SK-N-SH treated with all-trans-retinoic acid at 6 μM for 48 hours (cell line): ENCODE measurements around the gene ARHGEF10L.

Experiments used
- ATAC-seq: fragments of 200-7000 bp; cut with Tn5 transposase; 3 replicates; pipeline ENCODE4 v1.9.1; 2020; ENCODE audit warnings: mild to moderate bottlenecking, moderate library complexity
- ARNTL ChIP-seq: fragments of 450-650 bp; formaldehyde crosslinking; IDR thresholded peaks from 2 replicates; pipeline ENCODE4 v1.5.0; 2020; ENCODE audit warnings: low read depth, mild to moderate bottlenecking, moderate library complexity, borderline replicate concordance
- BACH2 ChIP-seq: fragments of 250-450 bp; sonication (Bioruptor Pico); IDR thresholded peaks from 2 replicates; pipeline ENCODE4 v1.9.0; 2021; ENCODE audit warnings: mild to moderate bottlenecking, borderline replicate concordance
- CSDC2 ChIP-seq: fragments of 250-450 bp; sonication (Bioruptor Pico); IDR thresholded peaks from 2 replicates; pipeline ENCODE4 v1.5.0; 2020; ENCODE audit warnings: mild to moderate bottlenecking, moderate library complexity
- ESRRG ChIP-seq: fragments of 250-450 bp; sonication (Bioruptor Pico); IDR thresholded peaks from 2 replicates; pipeline ENCODE4 v1.6.1; 2021; ENCODE audit warnings: mild to moderate bottlenecking
- GLIS3 ChIP-seq: fragments of 250-450 bp; sonication (Bioruptor Pico); IDR thresholded peaks from 2 replicates; pipeline ENCODE4 v1.5.0; 2020; ENCODE audit warnings: mild to moderate bottlenecking, moderate library complexity
- OSR1 ChIP-seq: fragments of 250-450 bp; sonication (Bioruptor Pico); IDR thresholded peaks from 2 replicates; pipeline ENCODE4 v1.8.0; 2022; ENCODE audit warnings: moderate library complexity, mild to moderate bottlenecking, inconsistent platforms
- PPARA ChIP-seq: fragments of 250-450 bp; sonication (Bioruptor Pico); IDR thresholded peaks from 2 replicates; pipeline ENCODE4 v1.5.0; 2020; ENCODE audit warnings: mild to moderate bottlenecking, borderline replicate concordance
- SNAI2 ChIP-seq: fragments of 250-450 bp; sonication (Bioruptor Pico); IDR thresholded peaks from 2 replicates; pipeline ENCODE4 v1.5.0; 2020; ENCODE audit warnings: mild to moderate bottlenecking, moderate library complexity
- TCF4 ChIP-seq: fragments of 250-450 bp; sonication (Bioruptor Pico); IDR thresholded peaks from 2 replicates; pipeline ENCODE4 v1.8.0; 2021; ENCODE audit warnings: mild to moderate bottlenecking, moderate library complexity, borderline replicate concordance
- TOX ChIP-seq: fragments of 250-450 bp; sonication (Bioruptor Pico); IDR thresholded peaks from 2 replicates; pipeline ENCODE4 v1.8.0; 2021; ENCODE audit warnings: mild to moderate bottlenecking, moderate library complexity, borderline replicate concordance
- ZC3H10 ChIP-seq: fragments of 250-450 bp; sonication (Bioruptor Pico); IDR thresholded peaks from 2 replicates; pipeline ENCODE4 v1.5.1; 2021; ENCODE audit warnings: mild to moderate bottlenecking, moderate library complexity
- ZFP3 ChIP-seq: fragments of 250-450 bp; sonication (Bioruptor Pico); IDR thresholded peaks from 2 replicates; pipeline ENCODE4 v1.5.0; 2020; ENCODE audit warnings: mild to moderate bottlenecking, moderate library complexity
- ZNF565 ChIP-seq: fragments of 450-650 bp; formaldehyde crosslinking; conservative IDR thresholded peaks from 2 replicates; pipeline ENCODE4 v1.5.0; 2020; ENCODE audit warnings: low read depth, mild to moderate bottlenecking, moderate library complexity
- TF ChIP-seq, protein P1 (sequence below): fragments of 250-450 bp; sonication (Bioruptor Pico); IDR thresholded peaks from 2 replicates; pipeline ENCODE4 v1.8.0; 2021; ENCODE audit warnings: low read depth, mild to moderate bottlenecking, moderate library complexity, borderline replicate concordance
- TF ChIP-seq, protein P2 (sequence below): fragments of 250-450 bp; sonication (Bioruptor Pico); IDR thresholded peaks from 2 replicates; pipeline ENCODE4 v1.5.0; 2020; ENCODE audit warnings: mild to moderate bottlenecking, moderate library complexity
- TF ChIP-seq, protein P3 (sequence below): fragments of 250-450 bp; sonication (Bioruptor Pico); IDR thresholded peaks from 2 replicates; pipeline ENCODE4 v1.8.0; 2020; ENCODE audit warnings: mild to moderate bottlenecking, moderate library complexity, borderline replicate concordance
- TF ChIP-seq, protein P4 (sequence below): fragments of 250-450 bp; sonication (Bioruptor Pico); IDR thresholded peaks from 2 replicates; pipeline ENCODE4 v1.5.1; 2021; ENCODE audit warnings: mild to moderate bottlenecking, moderate library complexity

The ARHGEF10L gene

DNA sequence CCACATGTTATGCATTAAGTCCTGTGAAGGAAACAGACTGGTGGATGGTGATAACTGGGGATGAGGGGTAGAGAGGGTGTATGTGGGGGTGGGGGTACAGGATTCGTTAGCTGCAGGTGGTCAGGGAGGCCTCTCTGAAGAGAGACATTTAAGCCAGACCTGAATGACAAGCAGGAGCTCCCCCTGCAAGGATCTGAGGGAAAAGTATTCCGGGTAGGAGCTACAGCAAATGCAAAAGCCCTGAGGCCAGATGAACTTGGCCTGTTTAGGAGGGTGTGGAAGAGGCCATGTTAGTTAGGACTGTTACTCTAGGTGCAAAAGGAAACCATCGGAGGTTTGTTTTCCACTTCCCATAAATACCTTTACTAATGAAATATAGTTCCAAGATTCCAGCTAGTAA, 9.9 kb downstream of the ARHGEF10L start:
- ATAC-seq, result no peak

DNA sequence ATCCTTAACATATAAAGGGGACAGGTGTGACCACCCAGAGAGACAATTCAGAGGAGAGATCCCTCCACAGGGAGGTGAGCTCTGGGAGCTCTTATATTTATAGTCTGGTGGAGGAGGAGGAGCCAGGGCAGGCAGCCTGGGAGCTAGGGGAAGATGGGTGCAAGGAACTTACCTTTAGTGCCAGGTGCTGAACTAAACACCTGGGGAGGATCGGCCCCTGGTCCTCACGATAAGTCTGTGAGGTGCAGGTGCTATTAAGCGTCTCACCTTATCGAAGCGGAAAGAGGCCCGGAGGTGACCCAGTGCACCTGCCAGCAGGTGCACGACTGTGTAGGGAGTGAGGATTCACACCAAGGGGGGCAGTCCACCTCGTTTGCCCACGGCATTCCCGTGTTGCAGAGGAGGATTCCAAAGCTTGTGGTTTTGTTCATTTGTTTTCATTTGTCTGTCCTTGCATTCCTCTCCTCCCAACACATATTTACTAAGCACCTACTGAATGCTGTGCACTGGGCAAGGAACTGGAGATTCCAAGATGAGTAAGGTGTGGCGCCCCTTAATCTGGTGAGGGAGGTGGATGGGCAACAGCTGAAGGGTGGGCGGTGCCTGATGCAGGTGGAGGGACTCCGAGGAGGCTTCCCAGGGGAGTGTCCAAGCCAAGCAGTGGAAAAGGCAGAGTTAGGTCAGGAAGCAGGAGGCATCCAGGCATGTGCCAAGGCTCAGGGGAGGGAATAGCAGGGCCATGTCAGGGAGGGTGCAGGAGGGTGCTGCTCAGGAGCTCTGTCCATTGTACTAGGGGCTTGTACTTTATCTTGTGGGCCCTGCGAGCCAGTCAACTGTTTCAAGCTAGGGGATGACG, 11.5 kb downstream of the ARHGEF10L start:
- ATAC-seq, result peak; percentile 32

More for the DNA sequence above, 9.9 kb downstream of the ARHGEF10L start:
- TF ChIP-seq, protein P1, sequence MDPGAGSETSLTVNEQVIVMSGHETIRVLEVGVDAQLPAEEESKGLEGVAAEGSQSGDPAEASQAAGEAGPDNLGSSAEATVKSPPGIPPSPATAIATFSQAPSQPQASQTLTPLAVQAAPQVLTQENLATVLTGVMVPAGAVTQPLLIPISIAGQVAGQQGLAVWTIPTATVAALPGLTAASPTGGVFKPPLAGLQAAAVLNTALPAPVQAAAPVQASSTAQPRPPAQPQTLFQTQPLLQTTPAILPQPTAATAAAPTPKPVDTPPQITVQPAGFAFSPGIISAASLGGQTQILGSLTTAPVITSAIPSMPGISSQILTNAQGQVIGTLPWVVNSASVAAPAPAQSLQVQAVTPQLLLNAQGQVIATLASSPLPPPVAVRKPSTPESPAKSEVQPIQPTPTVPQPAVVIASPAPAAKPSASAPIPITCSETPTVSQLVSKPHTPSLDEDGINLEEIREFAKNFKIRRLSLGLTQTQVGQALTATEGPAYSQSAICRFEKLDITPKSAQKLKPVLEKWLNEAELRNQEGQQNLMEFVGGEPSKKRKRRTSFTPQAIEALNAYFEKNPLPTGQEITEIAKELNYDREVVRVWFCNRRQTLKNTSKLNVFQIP, result no peak
- TF ChIP-seq TOX (no peak), CSDC2 (CRISPR knock-in tag) (no peak), BACH2 (CRISPR knock-in tag) (no peak), GLIS3 (CRISPR knock-in tag) (no peak), ZC3H10 (no peak), ZNF565 (CRISPR knock-in tag) (no peak), ZFP3 (CRISPR knock-in tag) (no peak), ESRRG (CRISPR knock-in tag) (no peak), ARNTL (CRISPR knock-in tag) (no peak), OSR1 (CRISPR knock-in tag) (no peak)
- TF ChIP-seq, protein P2, sequence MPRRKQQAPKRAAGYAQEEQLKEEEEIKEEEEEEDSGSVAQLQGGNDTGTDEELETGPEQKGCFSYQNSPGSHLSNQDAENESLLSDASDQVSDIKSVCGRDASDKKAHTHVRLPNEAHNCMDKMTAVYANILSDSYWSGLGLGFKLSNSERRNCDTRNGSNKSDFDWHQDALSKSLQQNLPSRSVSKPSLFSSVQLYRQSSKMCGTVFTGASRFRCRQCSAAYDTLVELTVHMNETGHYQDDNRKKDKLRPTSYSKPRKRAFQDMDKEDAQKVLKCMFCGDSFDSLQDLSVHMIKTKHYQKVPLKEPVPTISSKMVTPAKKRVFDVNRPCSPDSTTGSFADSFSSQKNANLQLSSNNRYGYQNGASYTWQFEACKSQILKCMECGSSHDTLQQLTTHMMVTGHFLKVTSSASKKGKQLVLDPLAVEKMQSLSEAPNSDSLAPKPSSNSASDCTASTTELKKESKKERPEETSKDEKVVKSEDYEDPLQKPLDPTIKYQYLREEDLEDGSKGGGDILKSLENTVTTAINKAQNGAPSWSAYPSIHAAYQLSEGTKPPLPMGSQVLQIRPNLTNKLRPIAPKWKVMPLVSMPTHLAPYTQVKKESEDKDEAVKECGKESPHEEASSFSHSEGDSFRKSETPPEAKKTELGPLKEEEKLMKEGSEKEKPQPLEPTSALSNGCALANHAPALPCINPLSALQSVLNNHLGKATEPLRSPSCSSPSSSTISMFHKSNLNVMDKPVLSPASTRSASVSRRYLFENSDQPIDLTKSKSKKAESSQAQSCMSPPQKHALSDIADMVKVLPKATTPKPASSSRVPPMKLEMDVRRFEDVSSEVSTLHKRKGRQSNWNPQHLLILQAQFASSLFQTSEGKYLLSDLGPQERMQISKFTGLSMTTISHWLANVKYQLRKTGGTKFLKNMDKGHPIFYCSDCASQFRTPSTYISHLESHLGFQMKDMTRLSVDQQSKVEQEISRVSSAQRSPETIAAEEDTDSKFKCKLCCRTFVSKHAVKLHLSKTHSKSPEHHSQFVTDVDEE (CRISPR knock-in tag), result no peak
- TF ChIP-seq, protein P3, sequence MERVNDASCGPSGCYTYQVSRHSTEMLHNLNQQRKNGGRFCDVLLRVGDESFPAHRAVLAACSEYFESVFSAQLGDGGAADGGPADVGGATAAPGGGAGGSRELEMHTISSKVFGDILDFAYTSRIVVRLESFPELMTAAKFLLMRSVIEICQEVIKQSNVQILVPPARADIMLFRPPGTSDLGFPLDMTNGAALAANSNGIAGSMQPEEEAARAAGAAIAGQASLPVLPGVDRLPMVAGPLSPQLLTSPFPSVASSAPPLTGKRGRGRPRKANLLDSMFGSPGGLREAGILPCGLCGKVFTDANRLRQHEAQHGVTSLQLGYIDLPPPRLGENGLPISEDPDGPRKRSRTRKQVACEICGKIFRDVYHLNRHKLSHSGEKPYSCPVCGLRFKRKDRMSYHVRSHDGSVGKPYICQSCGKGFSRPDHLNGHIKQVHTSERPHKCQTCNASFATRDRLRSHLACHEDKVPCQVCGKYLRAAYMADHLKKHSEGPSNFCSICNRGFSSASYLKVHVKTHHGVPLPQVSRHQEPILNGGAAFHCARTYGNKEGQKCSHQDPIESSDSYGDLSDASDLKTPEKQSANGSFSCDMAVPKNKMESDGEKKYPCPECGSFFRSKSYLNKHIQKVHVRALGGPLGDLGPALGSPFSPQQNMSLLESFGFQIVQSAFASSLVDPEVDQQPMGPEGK, result no peak
- TF ChIP-seq, protein P4, sequence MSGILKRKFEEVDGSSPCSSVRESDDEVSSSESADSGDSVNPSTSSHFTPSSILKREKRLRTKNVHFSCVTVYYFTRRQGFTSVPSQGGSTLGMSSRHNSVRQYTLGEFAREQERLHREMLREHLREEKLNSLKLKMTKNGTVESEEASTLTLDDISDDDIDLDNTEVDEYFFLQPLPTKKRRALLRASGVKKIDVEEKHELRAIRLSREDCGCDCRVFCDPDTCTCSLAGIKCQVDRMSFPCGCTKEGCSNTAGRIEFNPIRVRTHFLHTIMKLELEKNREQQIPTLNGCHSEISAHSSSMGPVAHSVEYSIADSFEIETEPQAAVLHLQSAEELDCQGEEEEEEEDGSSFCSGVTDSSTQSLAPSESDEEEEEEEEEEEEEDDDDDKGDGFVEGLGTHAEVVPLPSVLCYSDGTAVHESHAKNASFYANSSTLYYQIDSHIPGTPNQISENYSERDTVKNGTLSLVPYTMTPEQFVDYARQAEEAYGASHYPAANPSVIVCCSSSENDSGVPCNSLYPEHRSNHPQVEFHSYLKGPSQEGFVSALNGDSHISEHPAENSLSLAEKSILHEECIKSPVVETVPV (CRISPR knock-in tag), result no peak
- TF ChIP-seq, all 23 proteins: peak for 0

DNA sequence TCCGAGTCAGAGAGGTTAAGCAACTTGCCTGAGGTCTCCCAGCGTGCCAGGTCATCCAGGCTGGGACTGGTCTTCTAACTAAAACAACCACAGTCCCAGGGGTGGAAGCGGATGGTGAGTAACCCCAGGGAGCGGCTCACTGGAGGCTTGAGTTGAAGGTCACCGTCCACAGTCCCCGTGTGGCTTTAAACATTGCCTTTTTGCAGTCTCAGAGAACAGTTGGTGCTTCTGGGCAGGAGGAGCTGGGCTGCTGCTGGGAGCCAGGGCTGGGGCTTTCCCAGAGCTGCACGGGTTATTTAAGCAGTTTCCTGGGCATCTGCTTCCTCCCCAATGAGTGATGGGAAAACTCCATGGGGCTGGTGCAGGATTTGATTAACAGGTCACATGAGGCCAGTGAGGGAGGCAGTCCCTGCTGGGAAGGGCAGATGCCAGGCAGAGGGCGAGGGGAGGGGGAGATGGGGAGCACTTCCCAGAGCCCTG, 12.3 kb downstream of the ARHGEF10L start:
- TF ChIP-seq SNAI2 (0 out of 2 replicates have a peak, but pooled peaks have one; percentile 44), TCF4 (peak; percentile 57; the same call in 1 of the 2 replicates), ZC3H10 (0 out of 2 replicates have a peak, but pooled peaks have one; percentile 8), GLIS3 (CRISPR knock-in tag) (no peak)
- TF ChIP-seq, all 23 proteins: peak for 3
- ATAC-seq, result peak; percentile 79

More for the DNA sequence above, 11.5 kb downstream of the ARHGEF10L start:
- TF ChIP-seq PPARA, result no peak
- peak; percentile 15; the same call in 1 of the 2 replicates for TF ChIP-seq ZFP3 (CRISPR knock-in tag)
- TF ChIP-seq, all 23 proteins: peak for 1

DNA sequence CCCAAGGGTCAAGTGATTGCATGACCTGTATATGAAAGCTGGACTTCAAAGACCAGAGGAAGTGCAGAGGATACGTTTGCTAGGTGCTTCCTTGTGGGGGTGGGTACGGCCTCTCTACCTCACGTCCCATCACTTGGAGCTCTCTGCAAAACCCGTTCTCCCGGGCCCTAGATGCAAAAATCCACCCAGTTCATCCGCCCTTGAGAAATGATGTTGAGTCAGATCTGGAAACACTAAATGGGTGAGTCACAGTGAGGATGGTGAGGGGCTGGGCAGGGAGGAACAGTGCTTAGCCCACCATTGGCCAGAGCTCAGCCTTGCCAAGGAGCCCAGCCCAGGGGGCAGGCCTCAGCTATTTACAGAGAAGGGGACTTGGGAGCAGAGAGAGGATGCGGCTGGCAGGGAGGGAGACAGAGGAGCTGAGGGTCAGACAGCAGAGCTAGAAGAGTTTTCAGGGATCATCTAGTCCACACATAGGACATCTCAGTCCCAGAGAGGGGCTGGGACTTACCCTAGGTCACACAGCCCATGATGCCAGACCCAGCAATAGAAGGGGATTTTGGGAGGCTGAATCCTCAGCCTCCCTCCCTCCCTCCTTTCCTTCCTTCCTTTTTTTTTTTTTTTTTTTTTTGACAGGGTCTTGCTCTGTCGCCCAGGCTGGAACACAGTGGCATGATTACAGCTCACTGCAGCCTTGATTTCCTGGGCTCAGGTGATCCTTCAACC, 14.6 kb downstream of the ARHGEF10L start:
- TF ChIP-seq ZFP3 (CRISPR knock-in tag) (peak; percentile 95), ZNF565 (CRISPR knock-in tag) (no peak)
- peak; percentile 78 for ATAC-seq
